B cell (primary cell): ENCODE data around the gene AMDHD2. TPM values are rescaled to one million over a fixed set of nuclear protein-coding genes. Genes with fewer than 3 reads are reported as not detected.

Source experiments
- ATAC-seq: fragments of 200-7000 bp; cut with Tn5 transposase; one replicate; pipeline ENCODE4 v1.10.0; 2021; ENCODE audit warnings: low read depth, mild to moderate bottlenecking, moderate number of reproducible peaks, moderate library complexity
- CTCF ChIA-PET: fragments of 350-600 bp; sonication (Branson Sonifier 250); formaldehyde crosslinking; loops from one replicate; lab custom pipeline; 2021; ENCODE audit warnings: antibody characterized with exemption, inconsistent platforms; lab: Charles Lee
- POLR2A ChIA-PET: fragments of 350-600 bp; sonication (Branson Sonifier 250); formaldehyde crosslinking; loops from one replicate; lab custom pipeline; 2021; ENCODE audit warnings: antibody characterized with exemption; lab: Charles Lee
- DNase-seq: peaks from one replicate; pipeline ENCODE4 v3.0.0; 2013
- H2AFZ ChIP-seq: 2 replicates; pipeline ENCODE4 v1.6.1; 2012; ENCODE audit warnings: mild to moderate bottlenecking, low read depth, low read length; ENCODE audit not compliant: insufficient read depth, poor library complexity, severe bottlenecking
- H3K27ac ChIP-seq, 2 donors: 1 replicate in 1 of 2; 2 replicates in 1 of 2; pipeline ENCODE4 v1.5.1; 2012 to 2013; ENCODE audit warnings: low read length in 2 of 2, mild to moderate bottlenecking in 2 of 2, moderate library complexity in 1 of 2
- H3K27me3 ChIP-seq, 4 experiments: fragments of 200-600 bp in 1 of 4; sonication (generic) in 1 of 4; replicated peaks in 1 of 4; 1 replicate in 2 of 4; 2 replicates in 2 of 4; pipeline versions ENCODE4 v1.6.1 to v1.7.0; 2013 to 2016; ENCODE audit warnings: low read length in 3 of 4, mild to moderate bottlenecking in 2 of 4, mixed read lengths in 1 of 4, moderate library complexity in 1 of 4; ENCODE audit not compliant: insufficient read depth in 4 of 4, control insufficient read depth in 3 of 4; ENCODE audit errors: control extremely low read depth in 1 of 4
- H3K36me3 ChIP-seq, 2 experiments: replicated peaks in 1 of 2; 1 replicate in 1 of 2; 2 replicates in 1 of 2; pipeline versions ENCODE4 v1.6.1 to v1.7.1; 2013; ENCODE audit warnings: low read length in 1 of 2; ENCODE audit not compliant: insufficient read depth in 2 of 2, control insufficient read depth in 1 of 2; ENCODE audit errors: control extremely low read depth in 1 of 2, extremely low read depth in 1 of 2
- H3K4me1 ChIP-seq, 2 donors: fragments of 200-600 bp in 1 of 2; sonication (generic) in 1 of 2; 1 replicate in 1 of 2; 2 replicates in 1 of 2; pipeline versions ENCODE4 v1.5.1 to v1.6.1; 2013 to 2017; ENCODE audit warnings: low read length in 2 of 2; ENCODE audit not compliant: control insufficient read depth in 2 of 2, insufficient read depth in 2 of 2
- H3K4me2 ChIP-seq: replicated peaks from 2 replicates; pipeline ENCODE3; 2012; ENCODE audit warnings: mild to moderate bottlenecking, low read depth, low read length; ENCODE audit not compliant: poor library complexity, severe bottlenecking
- H3K4me3 ChIP-seq, 5 experiments: fragments of 200-600 bp in 1 of 5; sonication (generic) in 1 of 5; 1 replicate in 3 of 5; 2 replicates in 2 of 5; pipeline versions ENCODE4 v1.5.1 to v1.7.0; 2011 to 2016; ENCODE audit warnings: low read length in 4 of 5, mild to moderate bottlenecking in 4 of 5, low read depth in 2 of 5, control low read depth in 1 of 5, moderate library complexity in 1 of 5; ENCODE audit not compliant: insufficient read depth in 1 of 5; ENCODE audit errors: control extremely low read depth in 1 of 5, extremely low read depth in 1 of 5
- H3K79me2 ChIP-seq: fragments of 200-600 bp; sonication (generic); one replicate; pipeline ENCODE4 v1.6.0; 2016; ENCODE audit warnings: low read length; ENCODE audit not compliant: control insufficient read depth, insufficient read depth
- H3K9ac ChIP-seq: fragments of 200-600 bp; sonication (generic); 2 replicates; pipeline ENCODE4 v1.6.1; 2017; ENCODE audit warnings: mild to moderate bottlenecking, low read length, moderate library complexity
- H3K9me3 ChIP-seq, 3 donors: one replicate each; pipeline versions ENCODE4 v1.6.1 to v1.7.1; 2013; ENCODE audit warnings: low read length in 2 of 3; ENCODE audit not compliant: control insufficient read depth in 2 of 3, insufficient read depth in 1 of 3; ENCODE audit errors: control extremely low read depth in 1 of 3
- H4K20me1 ChIP-seq: 2 replicates; pipeline ENCODE4 v1.6.0; 2012; ENCODE audit warnings: mild to moderate bottlenecking, low read length; ENCODE audit not compliant: insufficient read depth, control insufficient read depth, poor library complexity, severe bottlenecking
- H3K27ac Mint-ChIP-seq: one replicate; pipeline ENCODE4 v1.8.0; 2021; ENCODE audit warnings: mixed read lengths
- H3K27me3 Mint-ChIP-seq: one replicate; pipeline ENCODE4 v1.8.0; 2021; ENCODE audit warnings: mixed read lengths
- H3K4me1 Mint-ChIP-seq: one replicate; pipeline ENCODE4 v1.8.0; 2021; ENCODE audit warnings: mixed read lengths
- H3K4me3 Mint-ChIP-seq: one replicate; pipeline ENCODE4 v1.8.0; 2021; ENCODE audit warnings: mixed read lengths
- H3K9me3 Mint-ChIP-seq: one replicate; pipeline ENCODE4 v1.8.0; 2022; ENCODE audit warnings: mixed read lengths; ENCODE audit not compliant: insufficient read depth
- EZH2 ChIP-seq: IDR thresholded peaks from 2 replicates; pipeline ENCODE4 v1.6.1; 2012; ENCODE audit warnings: borderline replicate concordance, low read depth, mild to moderate bottlenecking, moderate library complexity, low read length; ENCODE audit not compliant: insufficient read depth, poor library complexity, severe bottlenecking
- WGBS: methylation state at CpG from one replicate; pipeline ENCODE4 v1.1.5; 2013; ENCODE audit warnings: missing lambda C conversion rate; ENCODE audit not compliant: insufficient coverage; 5-methylcytosine and 5-hydroxymethylcytosine counted together
- intact Hi-C: fragments of 100-400 bp; cut with micrococcal nuclease; formaldehyde crosslinking; loops from one replicate; pipeline ENCODE4 v1.10.0; 2022
- polyA plus RNA-seq: library from polyadenylated mRNA; depleted of rRNA; stranded (reverse); fragments of >200 nt; gene quantifications from 2 replicates; pipeline ENCODE4 v1.2.3, GENCODE V29; 2012
- total RNA-seq, 2 donors: library from RNA; stranded (reverse); fragments of 120-200 nt in 1 of 2; gene quantifications; 1 replicate in 1 of 2; 2 replicates in 1 of 2; pipeline versions ENCODE4 v1.2.3 to v1.2.4, GENCODE V29; 2013 to 2022
- TF ChIP-seq, protein P1 (sequence below): fragments of 200-600 bp; IDR thresholded peaks from one replicate; pipeline ENCODE4 v1.8.0; 2022; ENCODE audit warnings: antibody characterized with exemption, mild to moderate bottlenecking

The AMDHD2 gene
- total and polyA plus RNA-seq, 2 donors (not counting 1 experiment from before 2014, with no cell fraction given): 133 to 209 TPM

DNA sequence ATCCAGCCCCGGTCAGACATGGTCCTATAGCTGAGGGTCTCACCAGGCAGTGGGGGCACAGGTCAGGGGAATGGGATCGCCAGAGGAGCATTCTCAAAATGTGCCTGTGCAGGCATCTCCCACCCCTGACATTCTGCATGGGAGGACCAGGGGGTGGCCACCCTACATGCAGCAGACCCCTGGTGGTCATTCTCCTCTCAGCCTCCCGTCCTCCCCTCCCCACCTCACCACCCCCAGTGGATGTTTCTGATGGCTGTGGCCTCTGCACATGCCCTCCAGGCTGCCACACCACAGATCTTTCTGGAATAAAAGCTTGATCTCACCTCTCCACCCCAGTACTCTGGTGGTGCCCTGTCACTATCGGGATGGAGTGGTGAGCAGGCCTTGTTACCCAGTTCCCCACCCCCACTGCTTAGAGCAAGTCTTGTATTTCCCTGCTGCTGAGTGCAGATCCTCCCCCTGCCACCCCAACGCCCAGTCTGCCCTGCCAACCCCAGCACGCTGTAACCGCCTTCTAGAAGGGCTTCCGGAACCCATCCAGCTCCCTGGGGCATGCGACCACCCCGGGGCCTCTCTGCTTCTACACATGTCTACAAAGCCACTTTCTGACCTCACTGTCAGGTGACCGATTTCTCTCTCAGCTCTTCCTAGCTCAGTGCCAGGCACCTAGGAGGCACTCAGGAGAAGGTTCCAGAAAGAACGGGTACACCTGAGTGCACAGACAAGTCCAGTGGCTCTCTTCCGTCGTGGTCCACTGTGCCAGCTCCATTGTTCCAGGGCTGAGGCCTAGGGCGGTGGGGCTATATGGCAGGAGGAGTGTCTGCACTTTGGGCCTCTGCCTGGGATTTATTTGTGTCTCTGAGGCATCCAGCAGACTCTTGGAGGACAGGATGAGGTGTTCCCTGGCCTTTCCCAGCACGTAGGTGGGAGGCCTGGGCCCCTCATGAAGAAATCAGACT lies 36.0 kb upstream of the AMDHD2 start:
- H3K27ac ChIP-seq: no peak overlapping the region
- no peak overlapping the region for H3K4me3 ChIP-seq
- H3K9me3 ChIP-seq: no peaks in the 10 kb centered on the region
- ATAC-seq (no peak), DNase-seq (no peak)
- peaks cover 24 to 26% of the 10 kb centered on the region in 2 donors for H3K4me1 ChIP-seq
- H3K27ac Mint-ChIP-seq: no peak overlapping the region
- H3K4me2 ChIP-seq: no peak overlapping the region
- POLR2A ChIA-PET: interaction anchor here (0.6 kb wide), 1 partner anchor 257 kb away, joined by 6 read pairs; no protein-coding TSS in a partner anchor
- H3K36me3 ChIP-seq: no peaks in the 10 kb centered on the region
- CTCF ChIA-PET: interaction anchor here (0.6 to 1.4 kb wide), 3 partner anchors 54 to 290 kb away, joined by 3 to 4 read pairs (median 4); no protein-coding TSS in a partner anchor
- H4K20me1 ChIP-seq: no peaks in the 10 kb centered on the region
- H3K79me2 ChIP-seq: peaks cover 71% of the 10 kb centered on the region
- no peak overlapping the region for H3K4me3 Mint-ChIP-seq
- H3K4me1 Mint-ChIP-seq: peaks cover 19% of the 10 kb centered on the region
- no peaks in the 10 kb centered on the region for H3K27me3 Mint-ChIP-seq
- intact Hi-C loops: no loop called here
- no peak overlapping the region for H2AFZ ChIP-seq
- H3K9ac ChIP-seq: no peak overlapping the region
- 96% methylated on average over 16 of the region's 16 CpGs for WGBS
- H3K27me3 ChIP-seq: no peaks in the 10 kb centered on the region
- no peaks in the 10 kb centered on the region for H3K9me3 Mint-ChIP-seq
- no peak for TF ChIP-seq EZH2
- TF ChIP-seq, protein P1, sequence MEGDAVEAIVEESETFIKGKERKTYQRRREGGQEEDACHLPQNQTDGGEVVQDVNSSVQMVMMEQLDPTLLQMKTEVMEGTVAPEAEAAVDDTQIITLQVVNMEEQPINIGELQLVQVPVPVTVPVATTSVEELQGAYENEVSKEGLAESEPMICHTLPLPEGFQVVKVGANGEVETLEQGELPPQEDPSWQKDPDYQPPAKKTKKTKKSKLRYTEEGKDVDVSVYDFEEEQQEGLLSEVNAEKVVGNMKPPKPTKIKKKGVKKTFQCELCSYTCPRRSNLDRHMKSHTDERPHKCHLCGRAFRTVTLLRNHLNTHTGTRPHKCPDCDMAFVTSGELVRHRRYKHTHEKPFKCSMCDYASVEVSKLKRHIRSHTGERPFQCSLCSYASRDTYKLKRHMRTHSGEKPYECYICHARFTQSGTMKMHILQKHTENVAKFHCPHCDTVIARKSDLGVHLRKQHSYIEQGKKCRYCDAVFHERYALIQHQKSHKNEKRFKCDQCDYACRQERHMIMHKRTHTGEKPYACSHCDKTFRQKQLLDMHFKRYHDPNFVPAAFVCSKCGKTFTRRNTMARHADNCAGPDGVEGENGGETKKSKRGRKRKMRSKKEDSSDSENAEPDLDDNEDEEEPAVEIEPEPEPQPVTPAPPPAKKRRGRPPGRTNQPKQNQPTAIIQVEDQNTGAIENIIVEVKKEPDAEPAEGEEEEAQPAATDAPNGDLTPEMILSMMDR: no peak
